Aorta (tissue), 5 donors: ENCODE data around the gene RIPK4. TPM values are rescaled to one million over a fixed set of nuclear protein-coding genes. Genes with fewer than 3 reads are reported as not detected.

Source experiments
- ATAC-seq: fragments of 200-7000 bp; cut with Tn5 transposase; one replicate; pipeline ENCODE4 v1.9.1; 2022; ENCODE audit warnings: moderate library complexity; ENCODE audit not compliant: low FRiP score
- DNase-seq, 2 donors: peaks; one replicate each; pipeline ENCODE4 v3.0.0-alpha.2; 2020
- H3K27ac ChIP-seq, 2 donors: one replicate each; pipeline ENCODE4 v1.5.1; 2013; ENCODE audit warnings: low read length in 2 of 2, mild to moderate bottlenecking in 2 of 2, moderate library complexity in 2 of 2, control low read depth in 1 of 2, inconsistent platforms in 1 of 2, low read depth in 1 of 2
- H3K27me3 ChIP-seq, 2 donors: one replicate each; pipeline ENCODE4 v1.6.1; 2013; ENCODE audit warnings: control low read depth in 1 of 2, low read length in 1 of 2, mild to moderate bottlenecking in 1 of 2, moderate library complexity in 1 of 2; ENCODE audit not compliant: insufficient read depth in 2 of 2, control insufficient read depth in 1 of 2
- H3K36me3 ChIP-seq, 2 donors: one replicate each; pipeline ENCODE4 v1.6.1; 2013; ENCODE audit warnings: control low read depth in 1 of 2, low read length in 1 of 2, mild to moderate bottlenecking in 1 of 2; ENCODE audit not compliant: insufficient read depth in 2 of 2, control insufficient read depth in 1 of 2
- H3K4me1 ChIP-seq, 2 donors: one replicate each; pipeline ENCODE4 v1.6.1; 2013; ENCODE audit warnings: low read length in 2 of 2, control low read depth in 1 of 2, mild to moderate bottlenecking in 1 of 2, moderate library complexity in 1 of 2; ENCODE audit not compliant: insufficient read depth in 2 of 2, control insufficient read depth in 1 of 2
- H3K4me3 ChIP-seq, 2 donors: one replicate each; pipeline ENCODE4 v1.5.1; 2013; ENCODE audit warnings: low read length in 2 of 2, control low read depth in 1 of 2, mild to moderate bottlenecking in 1 of 2
- H3K9me3 ChIP-seq: one replicate; pipeline ENCODE4 v1.6.1; 2013; ENCODE audit warnings: mild to moderate bottlenecking, low read length; ENCODE audit not compliant: control insufficient read depth
- WGBS, 2 donors: extraction: QIAGEN DNeasy Blood & Tissue Kit; methylation state at CpG; one replicate each; pipeline ENCODE4 v1.1.7; 2013; 5-methylcytosine and 5-hydroxymethylcytosine counted together
- intact Hi-C, 2 donors: fragments of 100-400 bp; cut with DNase I; formaldehyde crosslinking; loops; one replicate each; pipeline versions ENCODE4 v1.14.2 to v1.15.0; 2022
- polyA plus RNA-seq, 2 donors: library from polyadenylated mRNA; stranded (reverse); fragments of 200-250 nt; gene quantifications; one replicate each; pipeline ENCODE4 v1.2.3, GENCODE V29; 2013
- total RNA-seq, 2 donors: library from RNA; stranded (reverse); fragmentation: NEBNext Ultra II Directional; extraction: Animal tissue kit (Norgen Biotek cat#: 25700); gene quantifications; one replicate each; pipeline ENCODE4 v1.2.1, GENCODE V29; 2021
- donor health status: healthy with polysubstance abuse.
- donor health status: Bipolar disorder and iron deficiency.
- donor health status: DM: no; HTN: no; CAD: no.
- donor health status: DM: no; HTN: no; CAD: no.
- donor health status: DM: yes; HTN: yes; CAD: no.

The RIPK4 gene
- total and polyA plus RNA-seq, 4 donors: 3.0 to 8.9 (median 5.5) TPM

DNA sequence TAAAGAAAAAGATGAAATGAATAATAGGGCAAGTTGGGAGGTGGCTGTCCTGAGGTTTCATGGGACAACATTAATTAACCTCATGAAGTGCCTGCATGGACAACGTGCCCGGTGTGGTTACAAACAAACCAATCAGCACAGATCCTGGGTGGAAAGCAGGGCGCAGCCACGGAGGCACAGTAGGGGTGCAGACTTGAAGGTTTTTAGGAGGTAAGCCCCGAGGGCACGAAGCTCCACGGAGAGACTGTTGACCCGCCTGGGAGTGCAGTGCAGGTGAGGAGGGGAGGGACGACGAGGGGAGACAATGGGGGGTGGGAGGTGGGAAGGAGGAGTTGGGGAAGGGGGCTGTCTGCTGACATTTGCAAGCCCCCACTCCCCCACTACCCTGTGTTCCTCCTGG lies 2.3 kb upstream of the RIPK4 start:
- WGBS, 2 donors: 85 to 86% methylated on average over 10 of the region's 10 CpGs
- peak overlapping the region in 1 of 2 donors; percentile 12 for H3K4me3 ChIP-seq

DNA sequence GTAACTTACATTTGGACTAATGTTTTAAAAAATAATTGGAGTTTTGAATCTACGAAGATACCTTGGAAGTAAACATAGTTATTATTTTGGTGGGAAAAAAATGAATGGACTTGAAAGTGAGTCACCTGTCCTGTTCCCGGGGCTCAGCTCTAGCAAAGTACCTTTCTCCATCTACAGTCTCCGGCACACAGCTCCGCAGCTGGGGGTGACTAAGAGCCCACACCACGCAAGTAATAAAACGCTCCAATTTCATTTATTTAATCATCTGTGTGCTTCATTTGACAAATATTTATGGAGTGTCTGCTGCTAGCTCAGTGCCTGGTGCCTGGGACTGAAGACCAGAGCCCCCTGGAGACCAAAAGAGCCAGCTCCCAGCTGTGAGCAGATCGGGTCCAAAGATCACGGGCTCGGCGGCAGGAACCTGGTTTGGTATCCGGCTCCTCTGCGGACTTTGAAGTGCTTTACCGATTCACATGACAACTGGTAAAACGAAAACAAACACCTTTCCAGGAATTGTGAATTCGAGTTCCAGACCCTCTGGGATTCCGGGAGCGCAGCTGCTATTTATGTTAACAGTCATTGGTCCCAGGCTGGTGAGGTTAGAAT lies 1.7 kb upstream of the RIPK4 start:
- Histone ChIP-seq H3K27ac (peak overlapping the region in 1 of 2 donors; percentile 60), H3K4me1 (no peaks in the 10 kb centered on the region), H3K4me3 (peak overlapping the region; percentile 12 to 57), H3K36me3 (no peaks in the 10 kb centered on the region), H3K27me3 (no peaks in the 10 kb centered on the region), H3K9me3 (no peaks in the 10 kb centered on the region)
- ATAC-seq (no peak), DNase-seq (peak in 1 of 2 donors; percentile 75)
- 1% methylated on average over 17 of the region's 17 CpGs for WGBS, 2 donors
- intact Hi-C loops: loop anchor here (2.0 to 10.0 kb wide), 4 partner anchors 41 to 156 kb away; no protein-coding TSS in a partner anchor

More for the DNA sequence above, 2.3 kb upstream of the RIPK4 start:
- no peaks in the 10 kb centered on the region for H3K36me3 ChIP-seq
- H3K9me3 ChIP-seq: no peaks in the 10 kb centered on the region
- H3K4me1 ChIP-seq: no peaks in the 10 kb centered on the region
- peak in 1 of 2 donors; percentile 51 for DNase-seq
- intact Hi-C loops: loop anchor here (2.0 to 10.0 kb wide), 4 partner anchors 42 to 156 kb away; no protein-coding TSS in a partner anchor
- no peaks in the 10 kb centered on the region for H3K27me3 ChIP-seq
- no peak for ATAC-seq
- peak overlapping the region in 1 of 2 donors; percentile 2 for H3K27ac ChIP-seq

DNA sequence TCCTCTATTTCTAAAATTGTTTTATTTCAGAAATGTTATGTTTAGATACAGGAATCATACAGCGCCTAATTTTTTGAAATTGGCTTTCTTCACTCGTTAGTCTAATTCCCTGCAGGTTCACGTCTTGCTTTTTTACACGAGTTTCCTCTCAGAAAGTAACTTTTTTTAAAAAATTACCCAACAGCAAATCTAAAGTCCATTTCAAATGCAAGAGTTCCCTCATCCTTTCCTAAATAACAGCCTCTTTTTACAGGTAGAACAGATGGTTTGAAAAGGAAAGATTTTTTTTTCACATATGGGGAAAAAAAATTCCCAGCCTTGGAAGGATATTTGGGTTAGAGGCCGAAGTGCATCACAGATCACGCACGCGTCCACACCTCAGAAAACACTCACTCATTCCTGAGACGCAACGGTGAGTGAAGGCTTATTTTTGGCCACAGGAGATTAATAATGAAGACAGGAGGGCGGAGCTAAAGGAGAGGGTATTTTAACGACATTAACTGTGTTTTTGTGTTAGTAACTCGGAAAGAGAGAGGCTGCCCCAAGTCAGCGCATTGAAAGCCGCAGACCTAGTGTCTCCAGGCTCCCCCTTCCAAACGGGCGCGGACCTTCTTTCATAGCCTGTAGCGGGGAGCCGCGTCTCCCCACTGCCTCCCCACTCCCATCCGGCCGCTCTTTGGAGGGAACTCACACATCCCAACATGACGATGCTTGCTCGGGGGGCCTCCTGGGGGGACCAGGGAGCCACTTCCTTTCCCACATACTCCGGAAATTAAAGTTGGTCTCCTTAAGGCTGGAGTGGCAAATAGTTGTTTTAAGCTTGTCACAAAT lies 969 bp upstream of the RIPK4 start:
- ATAC-seq (no peak), DNase-seq (peak in 1 of 2 donors; percentile 75)
- WGBS, 2 donors: 1% methylated on average over 26 of the region's 26 CpGs
- Histone ChIP-seq H3K4me3 (peak overlapping the region; percentile 65 to 74), H3K9me3 (no peaks in the 10 kb centered on the region), H3K36me3 (no peaks in the 10 kb centered on the region), H3K27ac (peak overlapping the region in 1 of 2 donors; percentile 82), H3K27me3 (no peaks in the 10 kb centered on the region), H3K4me1 (no peaks in the 10 kb centered on the region)
- intact Hi-C loops: loop anchor here (2.0 to 10.0 kb wide), 4 partner anchors 41 to 155 kb away; no protein-coding TSS in a partner anchor

DNA sequence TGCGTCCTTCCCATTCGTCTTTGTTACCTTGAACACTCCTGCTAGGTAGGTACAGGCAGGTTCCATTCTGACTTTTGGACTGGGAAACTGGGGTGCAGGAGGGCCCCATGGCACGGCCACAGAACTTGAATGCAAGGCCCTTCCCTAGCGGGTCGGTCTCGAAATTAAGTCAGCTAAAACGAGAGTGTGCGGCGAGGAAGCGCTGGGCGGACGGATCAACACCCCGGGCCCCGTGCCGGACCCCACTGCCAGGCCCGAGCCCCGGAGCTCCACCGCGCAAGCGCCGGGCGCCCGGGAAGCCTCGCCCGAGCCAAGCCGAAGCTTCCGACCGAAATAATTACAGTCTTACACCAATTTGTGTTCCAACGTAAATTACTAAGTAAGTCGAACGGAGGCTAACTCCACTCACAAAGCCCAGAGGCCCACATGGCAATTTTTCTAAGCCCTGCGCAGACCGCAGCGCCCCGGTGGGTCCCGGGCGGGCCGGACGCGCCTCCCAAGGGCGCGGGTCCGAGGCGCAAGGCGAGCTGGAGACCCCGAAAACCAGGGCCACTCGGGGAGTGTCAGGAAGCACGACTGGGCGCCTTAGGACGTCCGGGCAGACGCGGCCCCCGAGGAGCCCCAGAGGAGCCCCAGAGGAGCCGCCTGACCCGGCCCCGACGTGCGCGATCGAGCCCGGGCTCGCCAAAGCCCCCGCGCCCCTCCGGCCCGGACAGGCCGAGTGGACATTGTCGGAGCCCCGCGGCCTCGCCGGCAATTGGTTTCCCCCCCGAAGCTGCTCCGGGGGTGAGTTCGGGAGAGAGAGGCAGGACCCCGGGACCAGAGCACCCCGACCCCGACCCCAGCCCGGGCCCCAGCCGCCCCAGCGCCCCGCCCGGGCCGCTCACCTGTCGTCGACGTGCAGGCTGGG lies 624 bp downstream of the RIPK4 start:
- Histone ChIP-seq H3K9me3 (no peaks in the 10 kb centered on the region), H3K36me3 (no peaks in the 10 kb centered on the region), H3K27ac (peak overlapping the region in 1 of 2 donors; percentile 55), H3K4me1 (no peaks in the 10 kb centered on the region), H3K27me3 (no peaks in the 10 kb centered on the region), H3K4me3 (peak overlapping the region; percentile 65 to 74)
- WGBS, 2 donors: 30 to 36% methylated on average over 80 to 88 of the region's 88 CpGs
- ATAC-seq (no peak), DNase-seq (peak; percentile 43 to 71)
- intact Hi-C loops: loop anchor here (5.0 to 10.0 kb wide), 3 partner anchors 39 to 121 kb away; no protein-coding TSS in a partner anchor

DNA sequence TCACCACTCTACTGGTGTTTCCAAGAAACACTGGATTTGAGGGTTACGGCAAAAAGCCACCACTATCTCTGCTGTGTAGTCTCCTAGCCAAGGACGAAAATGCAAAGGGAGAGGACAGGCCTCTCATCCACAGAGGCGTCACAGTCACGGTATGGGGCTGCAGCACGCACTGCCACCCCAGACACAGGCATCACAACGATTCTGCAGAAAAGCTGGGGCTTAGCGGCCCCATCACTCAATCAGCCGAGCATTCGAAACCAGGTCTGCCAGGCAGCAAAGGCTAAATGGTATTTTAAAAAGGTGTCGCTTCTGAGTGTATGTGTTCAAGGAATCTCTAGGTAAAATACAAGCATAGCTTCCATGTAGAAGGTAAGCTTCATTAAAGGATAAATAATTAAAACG lies 1.4 kb downstream of the RIPK4 start:
- intact Hi-C loops: loop anchor here (5.0 to 10.0 kb wide), 3 partner anchors 38 to 121 kb away; no protein-coding TSS in a partner anchor
- Histone ChIP-seq H3K27me3 (no peaks in the 10 kb centered on the region), H3K9me3 (no peaks in the 10 kb centered on the region), H3K27ac (no peak overlapping the region), H3K36me3 (no peaks in the 10 kb centered on the region), H3K4me1 (no peaks in the 10 kb centered on the region), H3K4me3 (no peak overlapping the region)
- DNase-seq (peak; percentile 24 to 30), ATAC-seq (no peak)
- 84 to 91% methylated on average over 11 of the region's 11 CpGs for WGBS, 2 donors

DNA sequence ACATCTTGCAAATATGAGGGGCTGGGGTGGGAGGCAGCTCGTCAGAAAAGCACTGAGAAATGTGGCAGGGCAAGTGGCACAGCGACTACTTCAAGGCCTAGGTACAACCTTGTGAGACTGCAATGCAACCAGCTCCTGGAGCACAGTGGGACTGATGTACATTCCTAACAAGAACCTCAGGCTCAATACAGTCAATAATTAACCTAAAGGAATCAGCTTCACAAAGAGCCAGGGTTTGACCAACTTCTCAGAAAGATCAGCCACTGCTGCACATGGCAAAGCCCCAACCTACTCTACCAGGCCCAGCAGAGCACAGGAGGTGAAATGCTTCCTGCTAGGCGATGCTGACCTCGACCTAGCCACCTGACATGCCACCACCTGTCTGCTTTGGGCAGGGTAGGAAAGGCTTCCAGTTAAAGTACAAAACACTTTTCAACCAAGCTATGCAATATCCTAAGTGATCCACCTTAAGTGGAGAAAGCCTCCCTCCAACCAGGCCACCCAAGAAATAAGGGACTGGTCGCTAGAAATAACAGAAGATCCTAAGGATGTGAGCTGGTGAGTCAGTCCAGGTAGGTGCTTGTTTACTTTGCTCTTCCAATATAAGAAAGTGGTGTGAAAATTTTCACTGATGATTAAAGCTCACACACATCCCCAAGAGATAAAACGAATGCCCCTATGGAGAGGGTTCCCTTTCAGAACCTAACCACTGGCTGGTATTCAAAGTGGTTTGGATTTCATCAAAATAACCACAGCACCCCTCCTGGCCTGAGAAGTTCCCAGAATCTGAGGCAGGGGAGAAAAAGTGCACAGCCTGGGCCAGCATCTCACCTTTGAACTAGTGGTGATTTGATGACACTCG lies 2.1 kb downstream of the RIPK4 start:
- Histone ChIP-seq H3K4me1 (no peaks in the 10 kb centered on the region), H3K27me3 (no peaks in the 10 kb centered on the region), H3K9me3 (no peaks in the 10 kb centered on the region), H3K4me3 (no peak overlapping the region), H3K36me3 (no peaks in the 10 kb centered on the region), H3K27ac (no peak overlapping the region)
- ATAC-seq (no peak), DNase-seq (peak; percentile 20 to 30)
- WGBS, 2 donors: 82 to 85% methylated on average over 7 of the region's 7 CpGs
- intact Hi-C loops: loop anchor here (5.0 to 10.0 kb wide), 3 partner anchors 37 to 120 kb away; no protein-coding TSS in a partner anchor

DNA sequence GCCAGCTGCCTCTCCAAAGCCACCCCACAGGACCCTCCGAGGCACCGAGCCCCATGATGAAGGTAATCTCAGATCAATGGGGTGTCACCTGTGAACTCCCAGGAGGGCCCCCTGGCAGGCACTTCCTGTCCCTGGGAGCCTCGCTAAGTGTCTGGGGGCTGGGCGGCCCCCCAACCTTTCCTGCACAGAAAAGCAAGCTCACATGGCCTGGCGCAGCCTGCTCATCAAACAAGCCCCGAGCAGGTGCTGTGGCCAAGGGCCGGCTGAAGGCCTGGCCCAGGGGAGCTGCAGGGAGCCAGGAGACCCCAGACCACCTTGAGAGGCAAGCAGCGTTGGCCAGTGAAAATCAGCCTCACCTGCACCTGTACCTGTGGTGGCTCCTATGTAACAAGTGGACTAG lies 2.9 kb downstream of the RIPK4 start:
- no peak overlapping the region for H3K4me3 ChIP-seq
- no peaks in the 10 kb centered on the region for H3K4me1 ChIP-seq
- no peaks in the 10 kb centered on the region for H3K36me3 ChIP-seq
- H3K27me3 ChIP-seq: no peaks in the 10 kb centered on the region
- no peak overlapping the region for H3K27ac ChIP-seq
- H3K9me3 ChIP-seq: no peaks in the 10 kb centered on the region
- DNase-seq (peak; percentile 35 to 55), ATAC-seq (no peak)
- 76 to 96% methylated on average over 8 of the region's 8 CpGs for WGBS, 2 donors
- intact Hi-C loops: loop anchor here in 1 of 2 donors (10.0 kb wide), 1 partner anchor 119 kb away; no protein-coding TSS in a partner anchor
